ENCODE results near the gene PTPRU.

The PTPRU gene

DNA sequence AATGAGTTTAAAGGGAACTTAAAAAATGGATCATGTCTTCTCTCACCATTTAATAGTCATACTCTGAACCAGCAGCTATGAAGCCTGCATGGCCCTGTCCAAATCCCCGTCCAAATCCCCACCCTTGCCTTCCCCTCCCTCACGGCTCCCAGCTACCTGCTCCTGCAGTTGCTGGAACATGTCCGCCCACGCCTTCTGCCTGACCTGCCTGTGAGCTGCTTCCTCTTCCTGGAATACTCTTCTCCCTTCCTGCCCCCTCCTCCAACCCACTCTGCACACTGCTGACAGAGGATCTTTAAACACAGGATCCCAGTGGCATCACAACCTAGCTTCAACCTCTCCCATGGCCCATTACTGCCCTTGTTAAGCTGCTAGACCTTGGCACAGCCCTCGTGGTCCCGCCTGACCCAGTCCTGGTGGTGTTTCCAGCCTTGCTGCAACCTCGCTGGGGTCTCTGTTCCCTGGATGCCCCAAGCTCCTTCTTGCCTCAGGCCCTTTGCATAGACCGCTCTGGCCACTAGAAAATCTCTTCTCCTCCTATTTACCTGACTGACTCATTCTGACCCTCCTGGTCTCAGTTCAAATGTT lies 118.3 kb downstream of the PTPRU start:
- no peak for FAIRE-seq

GRCh38 chr1:29355375-29355774 lies 119.1 kb downstream of the PTPRU start:
- no peak for FAIRE-seq
- DNase-seq (ENCODE audit: insufficient read length, low spot score), result no peak

More for the DNA sequence above, 118.3 kb downstream of the PTPRU start:
- DNase-seq (ENCODE audit: insufficient read length, low spot score), result no peak

DNA sequence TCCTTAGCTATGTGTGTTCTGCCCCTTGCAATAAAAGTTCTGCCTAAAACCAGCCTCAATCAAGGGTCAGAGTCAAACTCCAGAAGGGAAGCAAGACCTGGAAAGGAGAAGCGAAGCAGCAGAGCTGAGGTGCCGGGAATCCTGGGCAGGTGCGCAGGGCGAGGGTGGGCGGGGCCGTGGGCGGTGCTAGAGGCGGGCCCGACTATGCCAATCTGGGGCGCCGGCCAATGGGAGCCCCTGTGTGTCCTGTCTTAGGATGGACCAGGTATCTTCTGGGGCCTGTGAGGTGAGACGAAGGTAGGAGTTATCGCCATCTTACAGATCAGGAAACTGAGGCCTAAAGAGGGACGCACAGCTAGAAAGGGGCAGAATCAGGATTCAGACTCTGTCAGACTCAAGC lies 120.3 kb downstream of the PTPRU start:
- DNase-seq (ENCODE audit: insufficient read length, low spot score) (no peak), FAIRE-seq (no peak)

- no peak for DNase-seq (ENCODE audit: insufficient read length, low spot score)
- no peak for FAIRE-seq
These were observed 121.1 kb downstream of the PTPRU start for GRCh38 chr1:29357452-29357851.

DNA sequence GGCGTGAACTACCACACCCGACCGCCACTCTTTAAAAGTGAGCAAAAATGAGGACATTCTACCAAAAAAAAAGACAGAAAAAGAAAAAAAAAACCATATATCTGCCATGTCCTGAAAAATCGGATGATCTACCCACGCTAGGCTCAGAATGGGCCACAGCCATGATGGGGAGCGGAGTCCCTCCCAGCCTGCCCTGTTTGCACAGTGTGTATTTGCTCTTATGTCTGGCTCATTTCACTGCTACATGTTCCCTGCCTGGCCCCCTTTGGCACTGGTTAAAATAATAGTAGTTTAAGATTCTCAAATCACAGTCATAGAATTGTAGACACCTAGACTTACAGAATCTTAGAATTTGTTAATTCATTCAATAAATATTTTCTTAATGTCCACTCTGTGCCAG lies 121.9 kb downstream of the PTPRU start:
- no peak for DNase-seq (ENCODE audit: insufficient read length, low spot score)
- FAIRE-seq, result no peak

- DNase-seq (ENCODE audit: insufficient read length, low spot score), result no peak
- no peak for FAIRE-seq
These were observed 124.4 kb downstream of the PTPRU start for GRCh38 chr1:29360768-29361167.

DNA sequence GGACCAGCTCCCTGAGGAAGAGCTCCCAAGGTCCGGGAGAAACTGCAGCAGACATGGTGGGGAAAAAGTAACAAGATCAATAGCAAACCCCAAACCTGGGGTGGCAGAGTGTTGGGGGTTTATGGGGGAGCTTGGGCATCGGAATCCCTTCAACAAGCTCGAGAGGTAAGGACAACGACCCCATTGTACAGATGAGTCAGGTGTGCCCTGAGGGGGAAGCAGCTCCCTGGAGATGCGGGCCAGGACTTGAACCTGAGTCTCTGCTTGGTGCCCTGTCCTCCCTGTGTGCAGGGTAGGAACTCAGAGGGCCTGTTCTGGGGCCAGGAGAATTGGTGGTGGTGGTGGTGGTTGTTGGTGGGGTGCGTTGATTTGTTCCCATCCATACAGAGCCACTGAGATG lies 125.4 kb downstream of the PTPRU start:
- no peak for FAIRE-seq
- DNase-seq (ENCODE audit: insufficient read length, low spot score), result no peak

GRCh38 chr1:29362116-29362515 lies 125.8 kb downstream of the PTPRU start:
- DNase-seq (ENCODE audit: insufficient read length, low spot score), result no peak
- FAIRE-seq, result no peak

- DNase-seq (ENCODE audit: insufficient read length, low spot score) (no peak), FAIRE-seq (no peak)
These were observed 126.4 kb downstream of the PTPRU start for GRCh38 chr1:29362764-29363163.

- no peak for DNase-seq (ENCODE audit: insufficient read length, low spot score)
- FAIRE-seq, result no peak
These were observed 127.2 kb downstream of the PTPRU start for GRCh38 chr1:29363536-29363935.

DNA sequence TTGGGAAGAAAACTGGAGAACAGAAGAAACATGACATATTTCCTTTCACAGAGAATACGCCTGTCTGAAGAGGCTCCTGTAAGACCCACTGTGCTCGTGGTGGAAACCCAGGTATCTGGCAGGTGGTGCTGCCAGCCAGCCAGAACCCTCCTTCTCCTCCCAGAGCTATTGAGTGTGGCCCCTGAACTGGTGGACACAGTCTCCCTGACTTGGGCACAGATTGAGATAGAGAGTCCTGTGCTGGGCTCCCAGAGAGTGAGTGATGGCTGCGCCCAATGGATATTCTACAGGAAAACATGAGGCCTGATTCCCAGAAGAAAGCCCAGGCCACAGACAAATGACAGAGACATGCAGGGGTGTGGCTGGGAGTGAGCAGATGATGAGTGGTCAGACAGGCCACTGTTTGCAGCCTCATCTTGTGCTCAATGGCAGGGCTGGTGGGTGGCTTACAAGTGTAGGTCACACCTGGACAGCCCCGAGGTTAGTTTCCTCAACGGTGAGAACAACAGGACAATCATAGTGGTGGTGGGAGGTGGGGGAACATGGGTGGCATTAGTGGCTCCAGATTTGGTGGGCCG lies 127.9 kb downstream of the PTPRU start:
- FAIRE-seq (no peak), DNase-seq (ENCODE audit: insufficient read length, low spot score) (no peak)

DNA sequence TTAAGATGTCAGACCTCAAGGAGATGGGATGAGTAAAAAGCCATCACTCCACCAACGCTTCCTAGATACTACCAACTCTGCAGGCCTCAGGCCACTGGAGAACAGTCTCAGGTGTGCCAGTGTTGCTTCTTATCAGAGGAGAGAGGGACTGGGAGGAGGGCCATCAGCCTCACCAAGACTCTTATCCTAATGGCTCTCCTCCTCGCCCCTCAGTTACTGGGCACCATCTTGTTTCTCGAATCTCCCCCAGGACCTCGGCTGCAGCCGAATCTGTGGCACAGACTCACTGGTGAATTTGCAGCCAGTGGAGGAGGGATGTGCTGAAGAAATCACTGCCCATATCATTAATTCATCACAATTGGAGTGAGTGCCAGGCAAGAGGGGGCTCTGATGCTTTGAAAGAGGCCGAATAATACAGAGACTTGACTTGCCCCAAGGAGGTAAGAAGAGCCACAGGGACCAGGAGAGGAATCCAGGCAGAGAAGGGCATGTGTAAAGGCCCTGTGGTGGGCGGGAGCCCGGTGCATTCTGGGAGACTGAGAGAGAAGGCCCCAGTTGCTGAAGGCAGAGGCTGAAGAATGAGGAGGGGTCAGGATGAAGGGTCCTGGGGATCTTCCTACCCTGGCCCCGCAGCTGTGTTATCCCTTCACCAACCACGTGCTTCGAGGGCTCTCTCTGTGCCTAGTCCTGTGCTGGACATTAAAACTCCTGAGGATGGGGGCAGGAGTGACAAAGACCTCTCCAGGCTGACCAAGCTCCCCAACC lies 129.8 kb downstream of the PTPRU start:
- DNase-seq (ENCODE audit: insufficient read length, low spot score), result no peak
- FAIRE-seq, result no peak

DNA sequence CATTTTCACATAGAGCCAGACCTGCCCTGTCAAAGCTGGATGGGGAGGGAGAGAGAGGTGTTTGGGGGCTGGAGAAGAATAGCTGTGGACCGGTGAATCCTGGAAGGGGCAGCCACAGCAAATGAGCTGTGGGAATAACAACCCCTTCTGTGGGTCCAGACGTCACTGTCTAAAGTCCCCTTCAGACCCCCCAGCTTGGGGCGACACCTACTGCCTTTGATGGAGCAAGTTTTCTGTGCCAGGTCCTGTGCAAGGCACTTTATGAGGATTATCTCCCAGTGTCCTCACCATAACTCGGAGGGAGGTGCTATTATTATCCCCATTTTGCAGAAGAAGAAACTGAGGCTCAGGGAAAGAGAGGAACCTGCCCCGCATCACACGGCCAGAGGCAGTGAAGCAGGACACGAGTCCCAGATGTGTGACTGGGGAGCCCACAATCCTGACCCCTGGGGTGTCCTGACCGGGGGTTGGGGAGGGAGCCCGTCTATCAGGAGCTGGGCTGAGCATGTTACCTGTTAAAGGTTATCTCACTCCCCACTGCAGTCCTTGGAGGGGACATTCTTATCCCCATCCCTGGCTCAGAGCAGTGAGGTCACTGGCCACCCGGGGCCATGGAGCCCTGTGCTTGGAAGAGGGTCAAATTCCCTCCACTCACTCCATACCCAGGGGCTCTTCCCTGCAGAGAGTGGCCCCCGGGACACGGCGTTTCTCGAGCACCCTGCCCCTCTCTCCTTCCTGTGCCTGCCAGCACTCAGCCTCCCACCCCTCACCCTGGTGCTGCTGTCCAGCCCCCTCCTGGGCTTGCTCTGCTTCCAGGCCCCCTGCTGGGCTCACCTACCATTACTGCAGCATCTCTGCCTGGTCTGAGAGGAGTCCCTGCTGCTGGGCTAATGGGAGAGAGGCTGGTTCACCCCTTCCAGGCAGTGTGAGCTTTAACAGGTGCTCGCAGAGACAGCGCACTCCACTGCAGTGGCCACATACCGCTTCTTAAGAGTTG lies 132.9 kb downstream of the PTPRU start:
- no peak for FAIRE-seq
- DNase-seq (ENCODE audit: insufficient read length, low spot score), result no peak

GRCh38 chr1:29370067-29370466 lies 133.7 kb downstream of the PTPRU start:
- DNase-seq (ENCODE audit: insufficient read length, low spot score), result no peak
- FAIRE-seq, result no peak

GRCh38 chr1:29371332-29371731 lies 135.0 kb downstream of the PTPRU start:
- DNase-seq (ENCODE audit: insufficient read length, low spot score) (no peak), FAIRE-seq (no peak)

DNA sequence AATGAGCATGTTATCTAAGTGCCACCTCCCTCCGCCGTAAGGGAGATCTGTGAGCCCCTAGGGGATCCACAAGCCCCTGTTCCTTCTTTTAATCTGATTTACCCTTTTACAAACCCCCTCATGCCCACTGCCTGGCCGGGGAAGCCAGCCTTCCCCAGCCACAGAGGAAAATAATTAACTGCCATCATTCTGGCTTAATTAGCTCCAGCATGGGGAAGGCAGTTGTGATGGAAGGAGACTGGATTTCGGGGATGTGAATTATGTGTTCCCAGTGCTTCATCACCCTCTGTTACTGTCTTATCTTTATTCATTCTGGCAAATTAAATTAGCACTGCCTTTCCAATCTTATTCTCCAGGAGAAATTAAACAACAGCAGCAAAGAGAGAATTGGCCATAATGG lies 135.8 kb downstream of the PTPRU start:
- no peak for FAIRE-seq

More for the DNA sequence above, 135.8 kb downstream of the PTPRU start:
- DNase-seq (ENCODE audit: insufficient read length, low spot score), result no peak

Measured in GM19239 (cell line).